Breast epithelium (tissue), 3 donors: ENCODE results near the gene RNU1-3.
"Not testable (repeated sequence)": the region's sequence is repeated elsewhere in the genome, so short reads cannot be mapped to it uniquely, and the experiment has no call there.

Source experiments
- POLR2A ChIP-seq: fragments of 450-650 bp; IDR thresholded peaks from one replicate; pipeline ENCODE4 v1.6.1; 2016; ENCODE audit warnings: antibody characterized with exemption, mild to moderate bottlenecking, moderate library complexity
- POLR2AphosphoS5 ChIP-seq, 3 donors: sonication (generic); formaldehyde crosslinking; IDR thresholded peaks; one replicate each; pipeline ENCODE4 v1.6.1; 2017; ENCODE audit warnings: antibody characterized with exemption in 3 of 3

GRCh38 chr1:16656574-16656973 lies 10.2 kb downstream of the RNU1-3 start:
- TF ChIP-seq POLR2A; POLR2AphosphoS5 (IDR thresholded peaks at IDR 0.05): not testable (repeated sequence)
